Activated CD4-positive, alpha-beta memory T cell treated with anti-CD3 and anti-CD28 coated beads, Interleukin-2, amount 10 ng/mL, durations not matched to agents 7 days and 5 days (primary cell): ENCODE results near the gene EP300. TPM values are rescaled to one million over a fixed set of nuclear protein-coding genes. Genes with fewer than 3 reads are reported as not detected.
"Not testable (repeated sequence)": the region's sequence is repeated elsewhere in the genome, so short reads cannot be mapped to it uniquely, and the experiment has no call there.

Experiments
- CTCF ChIA-PET: fragments of 350-600 bp; sonication (Branson Sonifier 250); formaldehyde crosslinking; loops from one replicate; lab custom pipeline; 2021; ENCODE audit warnings: antibody characterized with exemption, inconsistent platforms; lab: Charles Lee
- POLR2A ChIA-PET: fragments of 350-600 bp; sonication (Branson Sonifier 250); formaldehyde crosslinking; loops from one replicate; lab custom pipeline; 2021; ENCODE audit warnings: antibody characterized with exemption; lab: Charles Lee
- DNase-seq: peaks from one replicate; pipeline ENCODE4 v3.0.0-alpha.2; 2020
- H3K27ac Mint-ChIP-seq: one replicate; pipeline ENCODE4 v1.8.0; 2021; ENCODE audit warnings: mild to moderate bottlenecking, mixed read lengths
- H3K27me3 Mint-ChIP-seq: one replicate; pipeline ENCODE4 v1.8.0; 2021; ENCODE audit warnings: mixed read lengths
- H3K36me3 Mint-ChIP-seq: one replicate; pipeline ENCODE4 v1.8.0; 2021; ENCODE audit warnings: low read depth, mixed read lengths
- H3K4me1 Mint-ChIP-seq: one replicate; pipeline ENCODE4 v1.8.0; 2021; ENCODE audit warnings: mixed read lengths
- H3K4me3 Mint-ChIP-seq: one replicate; pipeline ENCODE4 v1.8.0; 2021; ENCODE audit warnings: mild to moderate bottlenecking, mixed read lengths
- H3K9me3 Mint-ChIP-seq: one replicate; pipeline ENCODE4 v1.8.0; 2021; ENCODE audit warnings: mixed read lengths
- total RNA-seq, 2 experiments: library from RNA; stranded (reverse); gene quantifications; one replicate each; pipeline ENCODE4 v1.2.3, GENCODE V29; 2021

EP300 gene
- total RNA-seq = 10 to 100 TPM; 63.3 to 68.4 TPM

- peak; percentile 88 for DNase-seq
- POLR2A ChIA-PET = interaction anchor here (1.0 to 8.4 kb wide), 24 partner anchors 14 to 498 kb away, joined by 3 to 244 read pairs (median 5); partner anchors contain the start of genes ACO2, PHF5A, PMM1 and RBX1
- Mint-ChIP-seq H3K4me3 (peak within 1 kb of the TSS; percentile 93), H3K36me3 (peaks cover 38% of the 10 kb centered on the region), H3K9me3 (no peaks in the 10 kb centered on the region), H3K27me3 (no peaks in the 10 kb centered on the region), H3K4me1 (peaks cover 37% of the 10 kb centered on the region), H3K27ac (peak within 1 kb of the TSS; percentile 99)
- CTCF ChIA-PET = interaction anchor here (2.5 to 3.6 kb wide), 2 partner anchors 140 to 169 kb away, joined by 18 to 24 read pairs; partner anchors contain the start of gene RBX1
Measured at GRCh38 chr22:41092023-41092817, at the start of gene EP300. EP300 (plus strand) TSS chr22:41092592; CDS start chr22:41093005, 413 bp downstream.

GRCh38 chr22:41043722-41044121 is 48.7 kb upstream of the EP300 start:
- H3K27me3 Mint-ChIP-seq = no peaks in the 10 kb centered on the region
- H3K9me3 Mint-ChIP-seq = no peaks in the 10 kb centered on the region
- no peak overlapping the region for H3K27ac Mint-ChIP-seq
- CTCF ChIA-PET = interaction anchor here (1.1 kb wide), 1 partner anchor 9 kb away, joined by 3 read pairs; no protein-coding TSS in a partner anchor
- DNase-seq = no peak
- POLR2A ChIA-PET = interaction anchor here (0.9 to 1.1 kb wide), 2 partner anchors 21 to 92 kb away, joined by 3 read pairs; no protein-coding TSS in a partner anchor
- H3K4me1 Mint-ChIP-seq = no peaks in the 10 kb centered on the region
- H3K36me3 Mint-ChIP-seq = no peaks in the 10 kb centered on the region
- H3K4me3 Mint-ChIP-seq = no peak overlapping the region

- CTCF ChIA-PET, H3K36me3 Mint-ChIP-seq, DNase-seq, H3K27ac Mint-ChIP-seq, H3K4me1 Mint-ChIP-seq, H3K27me3 Mint-ChIP-seq, H3K4me3 Mint-ChIP-seq, H3K9me3 Mint-ChIP-seq: not testable (repeated sequence)
- POLR2A ChIA-PET = interaction anchor here (1.2 kb wide), 1 partner anchor 24 kb away, joined by 3 read pairs; no protein-coding TSS in a partner anchor
Measured at GRCh38 chr22:41045575-41045974, 46.8 kb upstream of the EP300 start.

GRCh38 chr22:41047801-41048211 is 44.6 kb upstream of the EP300 start:
- ChIA-PET POLR2A (interaction anchor here (1.3 kb wide), 1 partner anchor 27 kb away, joined by 3 read pairs; no protein-coding TSS in a partner anchor), CTCF (no interaction called here)
- no peak for DNase-seq
- no peaks in the 10 kb centered on the region for H3K27me3 Mint-ChIP-seq
- H3K4me3 Mint-ChIP-seq = no peak overlapping the region
- H3K27ac Mint-ChIP-seq = no peak overlapping the region
- no peaks in the 10 kb centered on the region for H3K36me3 Mint-ChIP-seq
- no peaks in the 10 kb centered on the region for H3K9me3 Mint-ChIP-seq
- peaks cover 2% of the 10 kb centered on the region for H3K4me1 Mint-ChIP-seq

- H3K36me3 Mint-ChIP-seq, H3K27me3 Mint-ChIP-seq, CTCF ChIA-PET, H3K27ac Mint-ChIP-seq, H3K9me3 Mint-ChIP-seq, H3K4me1 Mint-ChIP-seq, DNase-seq, H3K4me3 Mint-ChIP-seq: not testable (repeated sequence)
- POLR2A ChIA-PET = interaction anchor here (1.3 kb wide), 1 partner anchor 27 kb away, joined by 3 read pairs; no protein-coding TSS in a partner anchor
Measured at GRCh38 chr22:41048345-41048744, 44.0 kb upstream of the EP300 start.

- no peak for DNase-seq
- H3K36me3 Mint-ChIP-seq = no peaks in the 10 kb centered on the region
- peaks cover 9% of the 10 kb centered on the region for H3K4me1 Mint-ChIP-seq
- H3K27ac Mint-ChIP-seq = no peak overlapping the region
- no peak overlapping the region for H3K4me3 Mint-ChIP-seq
- no peaks in the 10 kb centered on the region for H3K9me3 Mint-ChIP-seq
- no peaks in the 10 kb centered on the region for H3K27me3 Mint-ChIP-seq
- ChIA-PET CTCF (no interaction called here), POLR2A (interaction anchor here (1.3 to 1.4 kb wide), 2 partner anchors 26 to 28 kb away, joined by 3 to 7 read pairs; no protein-coding TSS in a partner anchor)
Measured at GRCh38 chr22:41048791-41049717, 43.3 kb upstream of the EP300 start.

- H3K4me3 Mint-ChIP-seq, H3K36me3 Mint-ChIP-seq, H3K27me3 Mint-ChIP-seq, H3K27ac Mint-ChIP-seq, CTCF ChIA-PET, H3K9me3 Mint-ChIP-seq, DNase-seq, H3K4me1 Mint-ChIP-seq: not testable (repeated sequence)
- POLR2A ChIA-PET = interaction anchor here (1.4 kb wide), 1 partner anchor 27 kb away, joined by 7 read pairs; no protein-coding TSS in a partner anchor
Measured at GRCh38 chr22:41049795-41050194, 42.6 kb upstream of the EP300 start.

GRCh38 chr22:41050883-41051282 is 41.5 kb upstream of the EP300 start:
- POLR2A ChIA-PET = no interaction called here
- Mint-ChIP-seq H3K27me3 (no peaks in the 10 kb centered on the region), H3K36me3 (no peaks in the 10 kb centered on the region), H3K4me3 (no peak overlapping the region), H3K9me3 (no peaks in the 10 kb centered on the region), H3K27ac (no peak overlapping the region), H3K4me1 (peaks cover 9% of the 10 kb centered on the region)
- CTCF ChIA-PET = no interaction called here
- no peak for DNase-seq

GRCh38 chr22:41052661-41053490 is 39.5 kb upstream of the EP300 start:
- Mint-ChIP-seq H3K4me1 (peaks cover 9% of the 10 kb centered on the region), H3K4me3 (no peak overlapping the region), H3K36me3 (no peaks in the 10 kb centered on the region), H3K27ac (no peak overlapping the region), H3K27me3 (no peaks in the 10 kb centered on the region), H3K9me3 (no peaks in the 10 kb centered on the region)
- CTCF ChIA-PET = interaction anchor here (0.7 kb wide), 1 partner anchor 9 kb away, joined by 3 read pairs; no protein-coding TSS in a partner anchor
- POLR2A ChIA-PET = interaction anchor here (0.5 to 1.3 kb wide), 8 partner anchors 16 to 470 kb away, joined by 3 read pairs; partner anchors contain the start of genes EP300 and RBX1
- DNase-seq = no peak

- H3K4me1 Mint-ChIP-seq = peaks cover 9% of the 10 kb centered on the region
Measured at GRCh38 chr22:41057076-41057475, 35.3 kb upstream of the EP300 start.

GRCh38 chr22:41062146-41062545 is 30.2 kb upstream of the EP300 start:
- POLR2A ChIA-PET = no interaction called here
- CTCF ChIA-PET = no interaction called here
- no peak overlapping the region for H3K27ac Mint-ChIP-seq
- H3K4me3 Mint-ChIP-seq = no peak overlapping the region
- no peaks in the 10 kb centered on the region for H3K27me3 Mint-ChIP-seq
- no peaks in the 10 kb centered on the region for H3K4me1 Mint-ChIP-seq
- DNase-seq = no peak
- H3K9me3 Mint-ChIP-seq = no peaks in the 10 kb centered on the region
- no peaks in the 10 kb centered on the region for H3K36me3 Mint-ChIP-seq

More at GRCh38 chr22:41057076-41057475, 35.3 kb upstream of the EP300 start:
- Mint-ChIP-seq H3K27me3 (no peaks in the 10 kb centered on the region), H3K4me3 (no peak overlapping the region), H3K36me3 (no peaks in the 10 kb centered on the region), H3K9me3 (no peaks in the 10 kb centered on the region), H3K27ac (no peak overlapping the region)
- CTCF ChIA-PET = interaction anchor here (0.6 kb wide), 1 partner anchor 56 kb away, joined by 3 read pairs; no protein-coding TSS in a partner anchor
- DNase-seq = no peak
- POLR2A ChIA-PET = no interaction called here

GRCh38 chr22:41064326-41064725 is 28.1 kb upstream of the EP300 start:
- H3K27ac Mint-ChIP-seq, H3K4me3 Mint-ChIP-seq, H3K27me3 Mint-ChIP-seq, DNase-seq, H3K36me3 Mint-ChIP-seq, POLR2A ChIA-PET, CTCF ChIA-PET, H3K9me3 Mint-ChIP-seq: not testable (repeated sequence)
- H3K4me1 Mint-ChIP-seq = peaks cover 10% of the 10 kb centered on the region
